Choroid plexus epithelial cell (primary cell): Measurements from ENCODE around the gene CHCHD10.

Experiments used
- DNase-seq: peaks from one replicate; pipeline ENCODE4 v3.0.0-alpha.2; 2010; ENCODE audit warnings: low read depth
- H3K4me3 ChIP-seq: 2 replicates; pipeline ENCODE4 v1.5.1; 2011; ENCODE audit warnings: low read depth, mild to moderate bottlenecking, control low read depth, low read length, moderate library complexity
- TF ChIP-seq, protein P1 (sequence below): conservative IDR thresholded peaks from 2 replicates; pipeline ENCODE4 v1.5.1; 2011; ENCODE audit warnings: low read depth, mild to moderate bottlenecking, control low read depth, inconsistent platforms, low read length, moderate library complexity

Gene CHCHD10

DNA sequence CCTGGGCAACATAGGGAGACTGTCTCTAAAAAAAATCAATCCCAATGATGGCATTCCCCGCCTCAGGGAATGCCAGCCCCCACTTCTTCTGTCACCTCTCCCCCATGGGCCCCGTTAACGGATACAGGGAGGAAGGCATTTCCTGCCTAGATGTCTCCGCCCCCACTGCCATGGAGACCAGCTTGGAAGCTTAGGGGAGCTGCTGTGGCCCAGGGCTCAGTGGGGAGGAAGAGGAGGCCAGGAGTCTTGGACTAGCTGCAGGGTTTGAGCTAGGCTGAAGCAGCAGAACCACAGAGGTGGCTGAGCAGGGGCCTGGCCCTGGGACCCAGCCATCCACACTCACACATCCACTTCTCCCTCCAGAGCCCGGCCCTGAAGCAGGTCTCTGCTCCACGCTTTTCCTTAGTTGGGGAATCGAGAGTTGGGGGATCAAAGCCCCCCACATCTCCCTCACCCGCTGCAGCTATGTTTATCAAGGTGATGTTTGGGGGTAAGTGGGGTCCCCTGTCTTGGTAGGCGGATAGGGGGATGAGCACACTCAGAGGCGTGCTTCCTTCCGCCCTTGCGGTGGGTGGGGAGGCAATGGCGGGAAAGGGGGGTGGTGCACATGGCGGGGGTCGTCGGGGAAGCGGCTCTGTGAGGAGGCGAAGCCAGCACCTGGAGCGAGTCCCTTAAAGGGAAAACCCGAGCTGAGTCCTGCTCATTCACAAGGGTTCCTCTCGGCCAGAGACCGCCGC lies 4.8 kb downstream of the CHCHD10 start, which contains the start of gene C22orf15:
TSS of gene C22orf15 (plus strand) at position 149 of the 737 bp plus-strand sequence. CDS start at position 466, 317 bp downstream.
- peak; percentile 42 for DNase-seq

DNA sequence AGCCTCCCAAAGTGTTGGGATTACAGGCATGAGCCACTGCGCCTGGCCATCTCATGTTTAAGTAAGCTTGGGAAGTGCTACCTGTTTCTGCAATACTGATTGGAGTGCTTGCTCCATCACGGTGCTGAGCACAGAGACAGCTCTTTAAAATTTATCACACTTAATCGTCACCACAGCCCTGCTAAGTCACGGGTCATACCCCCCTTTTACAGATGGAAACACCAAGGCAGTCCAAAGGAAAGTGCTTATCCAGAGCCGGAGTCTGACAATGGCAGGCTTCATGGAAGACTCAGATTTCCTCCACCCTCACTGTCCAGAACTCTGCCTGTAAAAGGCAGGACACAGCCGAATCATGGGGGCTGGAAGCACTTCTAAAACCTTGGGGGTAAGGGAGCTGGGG lies 7.7 kb downstream of the CHCHD10 start:
- TF ChIP-seq, protein P1, sequence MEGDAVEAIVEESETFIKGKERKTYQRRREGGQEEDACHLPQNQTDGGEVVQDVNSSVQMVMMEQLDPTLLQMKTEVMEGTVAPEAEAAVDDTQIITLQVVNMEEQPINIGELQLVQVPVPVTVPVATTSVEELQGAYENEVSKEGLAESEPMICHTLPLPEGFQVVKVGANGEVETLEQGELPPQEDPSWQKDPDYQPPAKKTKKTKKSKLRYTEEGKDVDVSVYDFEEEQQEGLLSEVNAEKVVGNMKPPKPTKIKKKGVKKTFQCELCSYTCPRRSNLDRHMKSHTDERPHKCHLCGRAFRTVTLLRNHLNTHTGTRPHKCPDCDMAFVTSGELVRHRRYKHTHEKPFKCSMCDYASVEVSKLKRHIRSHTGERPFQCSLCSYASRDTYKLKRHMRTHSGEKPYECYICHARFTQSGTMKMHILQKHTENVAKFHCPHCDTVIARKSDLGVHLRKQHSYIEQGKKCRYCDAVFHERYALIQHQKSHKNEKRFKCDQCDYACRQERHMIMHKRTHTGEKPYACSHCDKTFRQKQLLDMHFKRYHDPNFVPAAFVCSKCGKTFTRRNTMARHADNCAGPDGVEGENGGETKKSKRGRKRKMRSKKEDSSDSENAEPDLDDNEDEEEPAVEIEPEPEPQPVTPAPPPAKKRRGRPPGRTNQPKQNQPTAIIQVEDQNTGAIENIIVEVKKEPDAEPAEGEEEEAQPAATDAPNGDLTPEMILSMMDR, result no peak
- H3K4me3 ChIP-seq, result no peak overlapping the region
- no peak for DNase-seq

More for the DNA sequence above, 4.8 kb downstream of the CHCHD10 start, which contains the start of gene C22orf15:
- peak within 1 kb of the TSS; percentile 29 for H3K4me3 ChIP-seq
- TF ChIP-seq, protein P1, result no peak

DNA sequence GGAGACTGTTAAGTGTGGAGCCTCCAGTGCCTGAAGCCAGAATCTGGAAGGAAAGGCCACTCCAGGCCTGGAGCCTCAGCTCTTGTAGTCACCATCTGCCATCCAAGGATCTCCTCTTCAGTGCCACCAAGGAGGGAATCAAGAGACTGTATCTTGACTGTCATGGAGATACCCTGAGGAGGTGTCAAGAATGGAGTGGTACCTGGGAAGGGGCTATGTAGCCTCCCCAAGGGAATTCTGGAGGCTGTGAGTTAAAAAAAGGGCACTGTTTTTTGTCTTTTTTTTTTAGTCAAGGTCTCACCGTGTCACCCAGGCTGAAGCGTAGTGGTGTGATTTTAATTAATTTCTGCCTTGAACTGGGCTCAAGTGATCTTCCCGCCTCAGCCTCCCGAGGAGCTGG lies 8.2 kb downstream of the CHCHD10 start:
- H3K4me3 ChIP-seq, result no peak overlapping the region
- no peak for DNase-seq
- TF ChIP-seq, protein P1, result no peak

DNA sequence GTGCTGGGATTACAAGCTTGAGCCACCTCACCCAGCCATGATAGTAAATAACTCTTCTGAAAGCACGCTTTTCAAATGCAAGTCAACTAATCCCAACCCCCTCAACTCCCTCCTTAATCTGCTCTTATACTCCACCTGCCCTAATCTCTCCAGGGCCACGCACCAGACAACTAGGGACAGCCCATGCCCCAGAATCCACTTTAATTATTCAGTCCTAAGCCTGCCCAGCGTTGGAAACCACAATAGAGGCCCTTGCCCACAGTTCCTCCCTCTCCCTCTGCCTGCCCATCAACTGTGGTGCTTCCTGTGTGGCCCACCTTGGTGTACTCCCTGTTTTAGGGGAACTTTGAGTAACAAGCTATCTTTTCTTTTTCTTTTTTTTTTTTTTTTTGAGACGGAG lies 10.9 kb downstream of the CHCHD10 start:
- no peak for DNase-seq
- TF ChIP-seq, protein P1, result no peak
- no peak overlapping the region for H3K4me3 ChIP-seq

DNA sequence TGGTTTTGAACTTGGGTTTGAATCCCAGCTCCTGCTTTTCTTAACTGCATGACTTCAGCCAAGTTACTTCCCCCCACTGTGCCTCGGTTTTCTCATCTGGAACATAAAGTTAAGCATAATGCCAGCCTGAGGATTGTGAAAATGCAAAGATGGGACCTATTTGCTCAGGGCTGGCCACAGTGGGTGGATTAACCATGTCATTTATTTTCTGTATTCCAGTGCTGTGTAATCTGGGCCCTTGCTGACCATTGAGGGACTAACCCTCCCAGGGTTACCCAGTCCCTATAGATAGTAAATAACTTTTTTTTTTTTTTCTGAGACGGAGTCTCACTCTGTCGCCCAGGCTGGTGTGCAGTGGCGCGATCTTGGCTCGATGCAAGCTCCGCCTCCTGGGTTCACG lies 12.1 kb downstream of the CHCHD10 start:
- H3K4me3 ChIP-seq, result no peak overlapping the region
- TF ChIP-seq, protein P1, result no peak
- no peak for DNase-seq

DNA sequence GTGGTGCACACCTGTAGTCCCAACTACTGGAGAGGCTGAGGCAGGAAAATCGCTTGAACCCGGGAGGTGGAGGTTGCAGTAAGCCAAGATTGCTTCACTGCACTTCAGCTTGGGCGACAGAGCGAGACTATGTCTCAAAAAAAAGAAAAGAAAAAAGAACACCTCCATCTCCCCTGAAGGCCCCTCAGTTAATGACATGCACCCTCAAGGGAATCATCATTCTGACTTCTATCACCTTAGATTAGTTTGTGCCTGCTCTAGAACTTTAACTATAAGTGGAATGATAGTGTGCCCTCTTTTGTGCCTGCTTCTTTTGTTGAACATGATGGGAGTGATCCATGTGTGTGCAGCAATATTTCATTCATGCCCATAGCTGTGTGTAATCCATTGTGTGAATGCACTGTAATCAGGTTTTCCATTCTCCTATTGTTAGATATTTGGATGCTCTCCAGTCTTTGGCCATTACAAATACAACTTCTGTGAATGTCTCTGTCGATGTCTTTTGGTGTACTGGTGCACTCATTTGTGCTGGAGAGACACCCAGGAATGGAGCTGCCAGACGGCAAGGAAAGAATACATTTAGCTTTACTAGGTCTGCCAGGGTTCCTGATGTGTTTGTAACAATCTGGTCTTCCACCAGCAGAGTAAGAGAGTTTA lies 12.7 kb downstream of the CHCHD10 start:
- TF ChIP-seq, protein P1, result no peak
- H3K4me3 ChIP-seq, result no peak overlapping the region
- no peak for DNase-seq
